ENCODE results near the gene PRSS3.
"Not testable (repeated sequence)": the region's sequence is repeated elsewhere in the genome, so short reads cannot be mapped to it uniquely, and the experiment has no call there.

Gene PRSS3

GRCh38 chr9:33818847-33819500, 23.6 kb downstream of the PRSS3 start:
- DNase-seq: no peak

- no peak for DNase-seq
Observed at GRCh38 chr9:33820231-33820745, 24.9 kb downstream of the PRSS3 start.

- DNase-seq: no peak
Observed at GRCh38 chr9:33823801-33824200, 28.4 kb downstream of the PRSS3 start.

- DNase-seq: not testable (repeated sequence)
Observed at GRCh38 chr9:33827285-33827684, 31.9 kb downstream of the PRSS3 start.

DNA sequence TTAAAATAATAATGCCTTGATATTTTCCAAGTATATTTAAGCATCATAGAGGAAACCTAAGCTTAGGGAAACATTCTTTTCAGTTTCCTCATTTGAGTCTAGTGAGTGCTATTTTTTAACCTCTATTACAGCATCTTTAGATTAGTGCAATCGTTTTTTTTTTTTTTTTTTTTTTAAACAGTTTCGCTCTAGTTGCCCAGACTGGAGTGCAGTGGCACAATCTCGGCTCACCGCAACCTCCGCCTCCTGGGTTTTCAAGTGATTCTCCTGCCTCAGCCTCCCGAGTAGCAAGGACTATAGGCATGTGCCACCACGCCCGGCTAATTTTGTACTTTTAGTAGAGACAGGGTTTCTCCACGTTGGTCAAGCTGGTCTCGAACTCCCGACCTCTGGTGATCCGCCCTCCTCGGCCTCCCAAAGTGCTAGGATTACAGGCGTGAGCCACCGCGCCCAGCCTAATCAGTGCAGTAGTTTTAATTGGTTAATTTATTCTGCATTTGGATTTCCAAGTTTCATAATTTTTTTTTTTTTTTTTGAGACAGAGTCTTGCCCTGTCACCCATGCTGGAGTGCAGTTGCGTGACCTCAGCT, 34.4 kb downstream of the PRSS3 start:
- not testable (repeated sequence) for DNase-seq

GRCh38 chr9:33835625-33836260, 40.4 kb downstream of the PRSS3 start:
- no peak for DNase-seq

- DNase-seq: peak; percentile 74
Observed at GRCh38 chr9:33836261-33836660, 40.9 kb downstream of the PRSS3 start.

DNA sequence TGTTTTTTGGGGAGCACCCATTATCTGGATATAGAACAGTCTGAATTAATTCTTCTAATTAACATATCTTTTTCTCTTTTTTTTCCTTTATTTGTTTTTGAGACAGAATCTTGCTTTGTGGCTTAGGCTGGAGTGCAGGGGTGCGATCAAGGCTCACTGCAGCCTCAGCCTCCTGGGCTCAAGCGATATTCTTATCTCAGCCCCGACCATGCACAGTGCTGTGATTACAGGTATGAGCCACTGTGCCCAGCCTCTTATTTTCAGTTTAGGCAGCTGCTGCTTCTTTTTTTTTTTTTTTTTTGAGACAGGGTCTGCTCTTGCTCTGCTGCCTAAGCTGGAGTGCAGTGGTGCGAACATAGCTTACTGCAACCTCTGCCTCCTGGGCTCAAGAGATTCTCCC, 41.8 kb downstream of the PRSS3 start:
- no peak for DNase-seq

GRCh38 chr9:33840381-33840780, 45.0 kb downstream of the PRSS3 start:
- no peak for DNase-seq

DNA sequence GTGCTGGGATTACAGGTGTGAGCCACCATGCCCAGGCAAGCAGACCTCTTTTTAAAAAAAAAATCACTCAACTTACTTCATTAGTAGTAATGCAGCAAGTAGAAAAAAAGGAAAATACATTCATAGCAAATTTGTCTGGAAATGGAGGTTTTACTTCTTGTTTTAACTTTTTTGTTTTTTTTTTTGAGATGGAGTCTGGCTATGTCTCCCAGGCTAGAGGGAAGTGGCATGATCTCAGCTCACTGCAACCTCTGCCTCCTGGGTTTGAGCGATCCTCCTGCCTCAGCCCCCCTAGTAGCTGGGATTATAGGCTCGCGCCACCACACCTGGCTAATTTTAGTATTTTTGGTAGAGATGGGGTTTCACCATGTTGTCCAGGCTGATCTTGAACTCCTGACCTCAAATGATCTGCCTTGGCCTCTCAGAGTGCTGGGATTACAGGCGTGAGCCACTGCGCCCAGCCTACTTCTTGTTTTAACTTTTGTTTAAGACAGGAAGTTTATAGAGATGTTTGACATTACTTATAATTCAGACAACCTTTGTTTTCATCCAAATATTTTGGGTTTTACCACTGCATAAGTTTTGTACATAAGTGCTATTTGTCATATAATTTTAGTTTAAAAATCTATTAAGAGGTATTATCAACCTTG, 48.1 kb downstream of the PRSS3 start:
- DNase-seq: no peak

- DNase-seq: no peak
Observed at GRCh38 chr9:33846231-33846630, 50.9 kb downstream of the PRSS3 start.

- not testable (repeated sequence) for DNase-seq
Observed at GRCh38 chr9:33847894-33848205, 52.5 kb downstream of the PRSS3 start.

Data from GF-D8 (cell line).